GM19452 (cell line): ENCODE measurements around the gene PIP5KL1.

ENCODE experiments used
- ATAC-seq: cut with Tn5 transposase; IDR thresholded peaks from one replicate; pipeline ENCODE4 v1.9.1; 2021; ENCODE audit not compliant: unreplicated experiment

The PIP5KL1 gene

DNA sequence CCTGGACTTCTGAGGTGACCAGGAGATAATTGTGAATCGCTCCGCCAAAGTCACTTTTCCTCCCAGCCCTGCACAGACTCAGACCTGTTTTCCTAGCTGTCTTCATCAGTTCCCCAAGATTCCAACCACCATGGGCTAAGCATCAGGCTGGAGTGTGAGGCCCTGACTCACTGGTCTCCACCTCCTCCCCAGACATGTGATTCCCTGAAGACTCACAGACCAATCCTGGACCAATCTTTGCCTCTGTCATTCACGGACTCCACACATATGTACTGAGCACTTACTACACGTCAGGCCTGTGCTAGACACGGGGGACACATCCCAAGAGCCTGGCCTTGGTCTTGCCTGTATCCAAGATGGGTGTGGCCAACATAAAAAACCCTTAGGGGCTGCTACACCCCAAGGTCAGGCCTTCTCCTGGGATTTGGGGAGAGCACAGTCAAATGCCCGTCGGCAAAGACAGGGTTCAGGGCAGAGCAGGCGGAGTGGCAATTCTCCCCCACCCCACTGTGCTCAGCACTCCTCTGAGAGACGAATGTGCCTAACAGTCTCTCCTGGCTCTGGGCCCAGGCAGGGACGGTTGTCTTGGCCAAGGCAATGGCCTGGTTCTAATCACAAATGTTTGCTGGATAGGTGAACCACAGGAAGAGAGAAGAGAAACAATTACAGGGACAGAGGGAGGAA lies 38.3 kb upstream of the PIP5KL1 start:
- ATAC-seq, result no peak

DNA sequence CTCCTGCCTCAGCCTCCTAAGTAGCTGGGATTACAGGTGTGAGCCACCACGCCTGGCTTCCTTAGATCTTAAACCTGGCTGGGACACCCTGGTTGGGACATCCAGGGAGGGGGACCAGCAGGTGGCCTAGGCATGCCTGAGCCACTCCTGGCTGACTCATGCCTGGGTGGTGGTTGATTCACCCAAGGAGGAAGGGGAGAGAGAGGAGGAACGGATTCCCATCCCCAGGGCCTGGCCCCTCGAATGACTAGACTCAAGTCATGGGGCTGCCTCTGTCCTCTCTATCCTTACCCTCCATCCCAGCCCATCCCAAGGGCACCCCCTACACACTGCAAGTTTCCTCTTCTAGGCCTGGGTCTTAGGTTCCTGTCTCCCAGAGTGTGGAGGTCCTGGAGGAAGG lies 37.5 kb upstream of the PIP5KL1 start:
- no peak for ATAC-seq

DNA sequence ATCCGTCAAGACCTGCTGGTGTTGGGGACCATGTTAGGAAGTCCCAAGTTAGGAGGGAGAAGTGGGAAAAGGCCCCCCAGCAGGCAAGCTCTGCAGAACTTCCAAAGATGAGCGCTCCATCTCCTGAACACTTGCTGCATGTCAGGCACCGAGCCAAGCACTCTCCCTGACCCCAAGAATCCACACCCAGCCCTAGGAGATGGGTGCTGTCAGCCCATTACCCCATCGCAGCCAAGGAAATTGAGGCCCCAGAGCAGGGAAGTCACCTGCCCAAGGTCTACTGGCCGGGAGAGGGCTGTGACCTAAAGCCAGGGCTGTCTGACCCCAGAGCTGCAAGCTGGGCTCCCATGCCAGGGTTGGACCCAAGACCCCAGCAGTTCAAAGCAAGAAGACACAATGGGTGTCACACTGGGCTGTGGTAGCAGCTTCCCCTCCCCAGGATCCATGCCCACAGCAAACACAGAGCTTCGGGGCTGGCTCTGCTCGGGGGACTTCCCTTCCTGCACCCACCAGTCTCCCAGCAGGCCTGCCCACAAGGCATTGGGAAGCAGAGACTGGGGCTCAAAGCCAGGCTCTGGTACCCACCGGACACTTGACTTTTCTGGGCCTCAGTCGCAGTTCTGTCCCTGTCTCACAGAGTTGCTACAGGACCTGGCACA lies 36.7 kb upstream of the PIP5KL1 start:
- ATAC-seq, result no peak

- ATAC-seq, result no peak
These were observed 36.0 kb upstream of the PIP5KL1 start for GRCh38 chr9:127966416-127967150.

GRCh38 chr9:127965953-127966352 lies 35.4 kb upstream of the PIP5KL1 start:
- no peak for ATAC-seq

DNA sequence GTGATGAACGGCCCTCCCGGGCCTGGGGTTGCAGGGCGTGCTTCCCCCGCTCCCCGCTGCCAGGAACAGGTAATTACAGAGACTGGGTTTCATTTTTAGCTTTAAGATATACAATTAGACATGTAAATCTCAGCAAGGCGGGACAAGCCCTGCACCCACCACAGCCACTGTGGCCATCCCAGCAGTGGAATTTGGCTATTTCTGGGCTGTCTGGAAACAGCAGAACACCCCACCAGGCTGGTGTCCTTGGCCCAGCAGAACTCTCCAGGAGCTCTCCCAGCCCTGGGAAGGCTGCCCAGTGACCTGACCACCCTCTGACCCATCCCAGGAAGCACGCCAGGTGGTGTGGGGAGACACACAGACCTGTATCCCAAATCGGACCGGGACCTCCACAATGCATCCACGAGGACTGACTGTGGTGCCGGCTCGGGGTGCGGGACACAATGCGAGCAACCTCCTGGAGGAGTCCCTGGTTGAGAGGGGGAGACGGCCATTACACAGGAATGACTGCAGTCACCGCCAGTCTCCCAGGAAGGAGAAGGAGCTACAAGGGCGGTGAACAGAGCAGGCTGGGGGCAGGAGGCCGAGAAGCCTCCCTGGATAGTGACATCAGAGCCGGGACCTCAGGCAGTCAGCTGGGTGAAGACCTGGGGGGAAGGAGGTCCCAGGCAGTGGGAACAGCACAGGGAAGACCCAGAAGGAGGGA lies 32.9 kb upstream of the PIP5KL1 start:
- ATAC-seq, result no peak

DNA sequence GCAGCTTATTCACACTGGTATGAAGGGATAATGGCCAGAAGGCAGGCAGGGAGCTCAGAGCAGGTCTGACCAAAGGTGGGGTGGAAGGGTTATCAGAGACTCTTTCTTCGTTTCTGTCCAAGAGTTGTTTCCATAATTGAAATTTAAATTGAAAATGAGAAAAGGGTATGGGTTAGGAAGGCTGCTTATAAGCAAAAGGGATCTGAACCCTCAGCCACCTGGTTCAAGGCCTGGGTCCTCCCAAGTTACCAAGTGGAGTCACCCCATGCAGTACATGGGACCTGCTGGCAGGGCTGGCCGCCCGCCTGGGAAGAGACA lies 32.4 kb upstream of the PIP5KL1 start:
- no peak for ATAC-seq

DNA sequence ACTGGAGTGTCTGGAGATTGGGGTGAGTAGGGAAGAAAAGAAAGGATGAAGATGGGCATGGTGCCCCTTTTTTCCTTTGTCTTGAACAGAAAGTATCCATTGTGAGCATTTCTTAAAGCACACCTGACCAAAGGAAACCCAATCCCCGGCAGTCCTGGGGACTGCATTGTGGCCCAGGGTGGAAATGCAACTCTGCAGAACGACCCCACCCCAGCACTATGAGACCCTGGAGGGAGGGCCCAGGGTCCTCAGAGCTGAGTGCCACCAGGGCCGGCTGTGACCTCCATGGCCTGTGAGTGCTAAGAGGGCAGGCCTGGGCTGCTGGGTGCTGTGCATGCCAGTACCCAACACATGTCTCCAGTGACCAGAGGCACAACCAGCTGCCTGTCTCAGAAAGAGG lies 31.7 kb upstream of the PIP5KL1 start:
- ATAC-seq, result no peak

DNA sequence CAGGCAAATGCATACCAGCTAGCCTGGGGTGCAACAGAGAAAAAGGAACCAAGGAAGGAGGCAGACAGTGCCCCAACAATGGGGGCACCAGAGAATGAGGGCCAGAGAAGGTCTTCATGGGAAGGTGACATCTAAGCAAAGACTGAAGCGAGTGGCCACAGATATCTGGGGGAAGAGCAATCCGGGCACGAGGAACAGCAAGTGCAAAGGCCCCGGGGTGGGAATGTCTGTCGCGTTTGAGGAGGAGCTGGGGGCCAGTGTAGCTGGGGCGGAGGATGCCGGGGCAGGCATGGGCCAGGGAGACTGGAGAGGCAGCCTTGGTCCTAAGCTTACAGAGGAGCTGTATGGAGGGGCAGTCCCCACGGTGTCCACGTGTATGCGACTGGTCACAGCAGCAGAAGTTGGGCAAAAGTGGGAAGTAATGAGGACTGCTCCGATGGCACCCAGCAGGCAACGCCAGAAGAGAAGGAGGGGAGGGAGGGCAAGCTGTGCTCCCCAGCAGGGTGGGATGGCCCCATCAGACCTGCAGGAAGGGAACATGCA lies 31.1 kb upstream of the PIP5KL1 start:
- ATAC-seq, result no peak

- no peak for ATAC-seq
These were observed 30.5 kb upstream of the PIP5KL1 start for GRCh38 chr9:127961155-127961490.

- ATAC-seq, result no peak
These were observed 30.0 kb upstream of the PIP5KL1 start for GRCh38 chr9:127960410-127961154.

- ATAC-seq, result no peak
These were observed 29.3 kb upstream of the PIP5KL1 start for GRCh38 chr9:127959841-127960409.

DNA sequence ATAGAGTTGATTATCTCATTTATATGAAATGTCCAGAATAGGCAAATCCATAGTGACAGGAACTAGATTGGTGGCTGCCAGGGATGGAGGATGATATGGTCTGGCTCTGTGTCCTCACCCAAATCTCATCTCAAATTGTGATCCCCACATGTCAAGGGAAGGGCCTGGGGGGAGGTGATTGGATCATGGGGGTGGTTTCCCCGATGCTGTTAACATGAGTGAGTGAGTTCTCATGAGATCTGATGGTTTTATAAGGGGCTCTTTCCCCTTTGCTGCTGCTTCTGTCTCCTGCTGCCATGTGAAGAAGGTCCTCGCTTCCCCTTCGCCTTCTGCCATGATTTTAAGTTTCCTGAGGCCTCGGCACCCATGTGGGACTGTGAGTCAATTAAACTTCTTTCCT lies 28.8 kb upstream of the PIP5KL1 start:
- no peak for ATAC-seq

- no peak for ATAC-seq
These were observed 28.2 kb upstream of the PIP5KL1 start for GRCh38 chr9:127958728-127959127.

DNA sequence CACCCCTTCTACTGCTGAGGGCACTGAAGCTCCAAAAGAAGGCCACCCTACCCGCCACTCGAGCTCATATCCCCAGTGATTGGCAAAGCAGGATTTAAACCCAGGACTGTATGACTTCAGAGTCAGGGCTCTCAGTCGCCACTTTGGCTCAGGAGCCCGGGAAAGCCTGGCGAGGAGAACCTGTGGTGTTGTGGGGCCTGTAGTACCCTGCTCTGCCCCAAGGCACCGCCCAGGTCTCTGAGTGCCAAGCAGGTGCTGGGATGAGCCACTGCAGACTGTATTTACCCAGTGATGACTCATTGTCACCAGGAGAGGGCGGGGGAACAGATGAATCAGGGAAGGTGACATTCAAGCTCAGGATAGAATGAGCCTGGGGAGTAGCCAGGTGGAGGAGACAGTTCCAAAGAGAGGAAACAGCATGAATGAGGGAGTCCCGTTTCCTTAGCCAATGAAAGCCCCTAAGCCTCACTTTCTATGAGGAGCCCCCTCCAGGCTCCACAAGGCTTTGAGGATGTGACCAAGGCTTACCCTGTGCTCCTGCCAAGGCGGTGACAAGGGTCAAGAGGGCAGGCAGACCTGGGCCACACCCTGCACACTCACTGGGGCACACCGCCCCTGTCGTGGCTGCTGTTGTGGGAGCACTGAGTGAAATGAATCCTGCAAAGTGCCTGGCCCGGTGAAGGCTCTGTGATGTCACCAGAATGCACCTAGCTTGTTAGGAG lies 24.9 kb upstream of the PIP5KL1 start:
- peak; percentile 60 for ATAC-seq

DNA sequence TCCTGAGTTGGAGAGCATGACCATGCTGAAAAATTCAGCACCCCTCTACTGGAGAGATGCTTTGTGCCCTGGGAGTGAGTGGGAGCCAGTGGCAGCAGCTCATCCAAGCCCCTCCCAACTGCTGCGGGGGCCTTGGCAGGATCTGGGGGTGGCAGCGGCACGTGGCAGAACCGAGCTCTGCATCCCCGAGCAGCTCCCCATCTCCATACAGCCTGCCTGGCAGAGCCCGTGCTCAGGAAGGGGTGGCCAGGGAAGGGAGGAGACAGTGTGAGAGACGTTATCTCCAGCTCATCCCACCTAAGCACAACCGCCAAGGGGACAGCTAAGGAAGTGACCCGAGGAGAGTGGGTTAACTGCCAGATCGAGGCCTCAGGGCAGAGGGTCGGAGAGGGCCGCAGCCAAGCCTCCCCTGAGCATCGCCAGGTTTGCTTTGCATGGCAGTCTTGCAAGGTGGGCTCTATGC lies 24.3 kb upstream of the PIP5KL1 start:
- no peak for ATAC-seq

DNA sequence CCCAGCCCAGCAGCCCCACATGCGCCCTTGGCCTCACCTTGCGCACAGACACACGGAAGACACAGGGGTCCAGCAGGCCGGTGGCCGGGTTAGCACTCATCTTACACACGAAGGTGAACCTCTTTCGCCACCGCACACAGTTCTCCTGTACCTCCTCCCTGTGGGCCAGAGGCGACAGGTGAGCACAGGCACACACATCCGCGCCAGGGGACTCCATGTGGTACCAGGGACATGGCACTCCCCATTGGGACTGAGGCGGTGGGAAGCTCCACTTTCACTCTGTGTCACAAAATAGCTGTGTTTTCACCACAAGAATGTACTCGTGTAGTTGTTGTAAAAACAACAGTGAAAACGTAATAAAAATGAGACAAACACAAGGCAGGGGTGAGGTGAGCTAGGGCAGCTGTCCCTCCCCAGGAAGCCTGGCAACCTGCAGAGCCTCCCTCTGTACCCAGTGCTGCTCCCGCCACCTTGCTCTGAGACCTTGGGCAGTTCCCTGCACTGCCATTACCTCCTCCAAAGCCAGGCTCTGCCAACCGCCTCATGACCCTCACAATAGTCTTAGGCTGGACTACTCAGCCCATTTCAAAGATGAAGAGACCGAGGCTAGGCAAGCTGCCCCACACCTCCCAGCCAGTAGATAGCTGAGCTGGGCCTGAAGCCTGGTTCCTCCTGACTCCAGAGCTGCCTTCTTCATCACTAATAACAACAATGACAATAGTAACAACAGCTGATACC lies 23.4 kb upstream of the PIP5KL1 start:
- ATAC-seq, result no peak

- no peak for ATAC-seq
These were observed 22.6 kb upstream of the PIP5KL1 start for GRCh38 chr9:127953154-127953553.
